Lung (tissue), 12 donors: ENCODE data around the gene CLDN19. TPM values are rescaled to one million over a fixed set of nuclear protein-coding genes. Genes with fewer than 3 reads are reported as not detected.
A peak's percentile ranks its signal among the peaks of the same experiment; 100 is the strongest.

ENCODE experiments used
- ATAC-seq: fragments of 200-7000 bp; cut with Tn5 transposase; one replicate; pipeline ENCODE4 v1.9.1; 2020; ENCODE audit warnings: moderate number of reproducible peaks; ENCODE audit not compliant: insufficient read depth, low FRiP score
- DNase-seq, 3 donors: peaks; one replicate each; pipeline ENCODE4 v3.0.0-alpha.2; 2013 to 2017
- H3K27ac ChIP-seq, 2 donors: one replicate each; pipeline ENCODE4 v1.5.1; 2013; ENCODE audit warnings: mild to moderate bottlenecking in 2 of 2, moderate library complexity in 2 of 2, control low read depth in 1 of 2, inconsistent platforms in 1 of 2, low read depth in 1 of 2, low read length in 1 of 2
- H3K27me3 ChIP-seq, 3 donors: one replicate each; pipeline ENCODE4 v1.5.1; 2013; ENCODE audit warnings: low read length in 2 of 3; ENCODE audit not compliant: control insufficient read depth in 3 of 3, insufficient read depth in 3 of 3
- H3K36me3 ChIP-seq, 4 donors: one replicate each; pipeline ENCODE4 v1.5.1; 2013; ENCODE audit warnings: low read length in 4 of 4, mild to moderate bottlenecking in 1 of 4, moderate library complexity in 1 of 4; ENCODE audit not compliant: control insufficient read depth in 4 of 4, insufficient read depth in 4 of 4
- H3K4me1 ChIP-seq, 5 donors: one replicate each; pipeline ENCODE4 v1.5.1; 2013; ENCODE audit warnings: low read length in 5 of 5, mild to moderate bottlenecking in 2 of 5, moderate library complexity in 1 of 5; ENCODE audit not compliant: control insufficient read depth in 5 of 5, insufficient read depth in 5 of 5
- H3K4me3 ChIP-seq: one replicate; pipeline ENCODE4 v1.5.1; 2013; ENCODE audit warnings: mild to moderate bottlenecking, control low read depth, moderate library complexity
- H3K9ac ChIP-seq, 2 donors: one replicate each; pipeline ENCODE4 v1.5.1; 2013; ENCODE audit warnings: low read length in 2 of 2, control low read depth in 1 of 2; ENCODE audit not compliant: insufficient read depth in 1 of 2
- H3K9me3 ChIP-seq, 4 donors: one replicate each; pipeline ENCODE4 v1.5.1; 2013; ENCODE audit warnings: low read length in 3 of 4, mild to moderate bottlenecking in 1 of 4, moderate library complexity in 1 of 4; ENCODE audit not compliant: control insufficient read depth in 4 of 4, insufficient read depth in 3 of 4
- WGBS, 2 donors: extraction: QIAGEN DNeasy Blood & Tissue Kit; methylation state at CpG; one replicate each; pipeline ENCODE4 v1.1.7; 2013; 5-methylcytosine and 5-hydroxymethylcytosine counted together
- polyA plus RNA-seq, 2 donors: library from polyadenylated mRNA; stranded (reverse); fragments of 200-250 nt; gene quantifications; one replicate each; pipeline ENCODE4 v1.2.1, GENCODE V29; 2013
- total RNA-seq, 2 donors: library from RNA; depleted of rRNA in 1 of 2; stranded (reverse); fragments of >200 nt in 1 of 2; gene quantifications; one replicate each; pipeline ENCODE4 v1.2.1, GENCODE V29; 2014 to 2021
- TF ChIP-seq, protein P1 (sequence below): IDR thresholded peaks from 2 replicates; pipeline ENCODE4 v1.5.1; 2012; ENCODE audit warnings: mild to moderate bottlenecking; ENCODE audit errors: control extremely low read depth, extremely low read depth
- donor health status: control.
- donor health status: control.
- donor health status: Bipolar disorder and iron deficiency.
- donor health status: healthy.
- donor health status: DM: yes; HTN: yes; CAD: no.

Gene CLDN19
- total and polyA plus RNA-seq, 4 donors: 0.01 to 2.0 (median 0.04) TPM; not detected in 1

DNA sequence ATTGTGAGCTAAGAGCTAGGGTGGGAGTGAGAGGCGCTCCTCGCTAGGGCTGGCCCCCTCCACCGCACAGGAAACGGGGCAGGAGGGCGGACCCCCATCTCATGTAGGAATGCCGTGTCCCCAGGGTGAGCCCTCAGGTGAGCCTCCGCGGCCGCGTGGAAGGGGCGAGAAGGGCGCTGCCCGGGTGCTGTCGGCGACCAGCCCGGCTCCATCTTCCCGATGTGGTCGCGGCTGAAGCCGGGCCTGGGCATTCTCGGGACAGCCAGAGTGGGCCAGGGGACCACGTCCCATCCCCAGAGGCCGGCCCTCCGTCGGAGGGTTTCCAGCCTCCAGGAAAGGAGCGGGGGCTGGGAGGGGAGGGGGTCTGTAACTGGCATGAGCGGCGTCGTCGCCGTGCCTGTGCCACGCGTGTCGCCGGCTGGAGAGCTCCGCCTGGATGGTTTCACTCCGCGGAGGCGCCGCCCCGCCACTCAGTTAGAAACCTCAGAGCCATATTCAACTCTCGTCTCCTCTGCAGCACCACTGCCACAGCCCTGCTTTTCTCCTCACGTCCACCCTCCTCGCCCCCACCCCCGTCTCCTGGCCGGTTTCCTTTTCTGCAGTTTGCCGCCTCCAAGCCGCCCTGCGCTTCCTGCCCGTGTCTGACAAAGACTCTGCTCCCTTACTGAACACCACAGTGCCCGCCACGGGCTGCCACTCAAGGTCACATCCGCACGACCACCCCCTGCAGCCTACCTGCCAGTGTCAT is 45.1 kb upstream of the CLDN19 start, which contains the start of gene TMEM269:
TSS of gene TMEM269 (plus strand) at position 46 of the 748 bp plus-strand sequence. CDS start 4,903 bp downstream, outside the sequence.
- ATAC-seq (peak; percentile 23), DNase-seq (peak; percentile 34 to 58 (median 49))
- WGBS, 2 donors: 4 to 9% methylated on average over 51 to 54 of the region's 54 CpGs
- Histone ChIP-seq H3K4me1 (peaks cover 0 to 11% (median 0%) of the 10 kb centered on the region in 5 donors), H3K36me3 (peaks cover 0 to 7% (median 2%) of the 10 kb centered on the region in 4 donors), H3K27me3 (no peaks in the 10 kb centered on the region), H3K9me3 (no peaks in the 10 kb centered on the region), H3K27ac (no peak within 1 kb of the TSS), H3K4me3 (peak within 1 kb of the TSS; percentile 37), H3K9ac (peak within 1 kb of the TSS in 1 of 2 donors; percentile 13)
- TF ChIP-seq, protein P1, sequence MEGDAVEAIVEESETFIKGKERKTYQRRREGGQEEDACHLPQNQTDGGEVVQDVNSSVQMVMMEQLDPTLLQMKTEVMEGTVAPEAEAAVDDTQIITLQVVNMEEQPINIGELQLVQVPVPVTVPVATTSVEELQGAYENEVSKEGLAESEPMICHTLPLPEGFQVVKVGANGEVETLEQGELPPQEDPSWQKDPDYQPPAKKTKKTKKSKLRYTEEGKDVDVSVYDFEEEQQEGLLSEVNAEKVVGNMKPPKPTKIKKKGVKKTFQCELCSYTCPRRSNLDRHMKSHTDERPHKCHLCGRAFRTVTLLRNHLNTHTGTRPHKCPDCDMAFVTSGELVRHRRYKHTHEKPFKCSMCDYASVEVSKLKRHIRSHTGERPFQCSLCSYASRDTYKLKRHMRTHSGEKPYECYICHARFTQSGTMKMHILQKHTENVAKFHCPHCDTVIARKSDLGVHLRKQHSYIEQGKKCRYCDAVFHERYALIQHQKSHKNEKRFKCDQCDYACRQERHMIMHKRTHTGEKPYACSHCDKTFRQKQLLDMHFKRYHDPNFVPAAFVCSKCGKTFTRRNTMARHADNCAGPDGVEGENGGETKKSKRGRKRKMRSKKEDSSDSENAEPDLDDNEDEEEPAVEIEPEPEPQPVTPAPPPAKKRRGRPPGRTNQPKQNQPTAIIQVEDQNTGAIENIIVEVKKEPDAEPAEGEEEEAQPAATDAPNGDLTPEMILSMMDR: no peak

DNA sequence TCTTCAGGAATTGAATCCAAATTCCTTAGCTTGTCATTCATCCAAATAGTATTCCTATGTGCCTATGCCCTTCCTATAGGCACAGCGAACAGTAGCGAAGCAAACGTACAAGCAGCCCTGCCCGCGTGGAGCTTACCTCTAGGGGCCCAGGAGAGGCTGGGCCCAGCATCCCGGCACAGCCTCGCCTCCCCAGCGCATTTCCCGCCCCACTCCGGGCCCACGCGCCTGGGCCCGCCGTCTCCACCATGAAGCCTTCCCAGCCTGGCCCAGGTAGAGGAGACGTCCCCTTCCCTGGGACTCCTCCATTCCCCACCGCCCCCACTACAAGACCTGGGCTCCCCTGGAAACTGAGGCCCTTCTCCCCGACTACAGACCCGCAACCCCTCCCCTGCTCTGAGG is 44.5 kb upstream of the CLDN19 start:
- TF ChIP-seq, protein P1: no peak
- Histone ChIP-seq H3K27me3 (no peaks in the 10 kb centered on the region), H3K4me1 (peaks cover 0 to 11% (median 0%) of the 10 kb centered on the region in 5 donors), H3K36me3 (peaks cover 0 to 8% (median 2%) of the 10 kb centered on the region in 4 donors), H3K9me3 (no peaks in the 10 kb centered on the region), H3K9ac (no peak overlapping the region), H3K27ac (no peak overlapping the region), H3K4me3 (no peak overlapping the region)
- 90 to 91% methylated on average over 17 to 18 of the region's 18 CpGs for whole genome bisulfite sequencing, 2 donors
- ATAC-seq (no peak), DNase-seq (no peak)

DNA sequence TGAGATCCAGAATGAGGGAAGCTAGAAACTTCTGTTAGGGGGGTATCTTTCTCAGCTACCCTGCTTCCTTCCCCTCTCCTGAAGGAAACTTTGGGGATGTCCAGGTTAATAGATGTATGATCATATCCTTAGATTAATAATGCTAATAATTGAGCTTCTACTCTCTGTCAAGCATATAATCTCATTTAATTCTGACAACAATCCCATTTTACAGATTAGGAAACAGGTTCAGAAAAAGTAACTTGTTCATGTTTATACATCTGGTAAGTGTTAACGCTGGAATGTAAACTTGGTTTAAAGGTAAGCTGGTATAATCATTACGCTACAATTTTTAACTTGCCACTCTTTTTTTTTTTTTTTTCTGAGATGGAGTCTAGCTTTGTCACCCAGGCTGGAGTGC is 43.1 kb upstream of the CLDN19 start:
- Histone ChIP-seq H3K36me3 (peaks cover 0 to 8% (median 3%) of the 10 kb centered on the region in 4 donors), H3K27ac (no peak overlapping the region), H3K27me3 (no peaks in the 10 kb centered on the region), H3K9me3 (no peaks in the 10 kb centered on the region), H3K4me3 (no peak overlapping the region), H3K9ac (no peak overlapping the region), H3K4me1 (peaks cover 0 to 11% (median 0%) of the 10 kb centered on the region in 5 donors)
- DNase-seq (no peak), ATAC-seq (no peak)
- WGBS, 2 donors: 97 to 98% methylated on average over 2 of the region's 2 CpGs
- TF ChIP-seq, protein P1: no peak
